Measurements from ENCODE around the gene PIK3AP1. TPM values are rescaled to one million over a fixed set of nuclear protein-coding genes. Genes with fewer than 3 reads are reported as not detected.
A peak's percentile ranks its signal among the peaks of the same experiment; 100 is the strongest.

PIK3AP1 gene
- total RNA-seq, 6 experiments from 2014 or later = 36.2 to 197 (median 141) TPM

GRCh38 chr10:96765406-96766240 is 45.3 kb upstream of the PIK3AP1 start:
- ATAC-seq (peak; percentile 87 to 97 (median 93)), DNase-seq (peak; percentile 71 to 74 (median 72))
- 34% methylated on average over 8 of the region's 9 CpGs for WGBS (ENCODE audit: insufficient coverage, low coverage, low lambda C conversion rate, missing lambda C conversion rate)
- Histone ChIP-seq H3K36me3 (no peaks in the 10 kb centered on the region), H3K4me3 (no peak overlapping the region), H3K27me3 (no peaks in the 10 kb centered on the region), H3K9me3 (no peaks in the 10 kb centered on the region), H3K27ac (no peak overlapping the region), H3K4me1 (no peaks in the 10 kb centered on the region)
- no peak for TF ChIP-seq POLR2A (IDR thresholded peaks at IDR 0.05)
- peak; percentile 79 to 89 (median 86) for TF ChIP-seq CTCF (IDR thresholded peaks at IDR 0.05)
- intact Hi-C loops (cut with DNase I) = no loop called here

DNA sequence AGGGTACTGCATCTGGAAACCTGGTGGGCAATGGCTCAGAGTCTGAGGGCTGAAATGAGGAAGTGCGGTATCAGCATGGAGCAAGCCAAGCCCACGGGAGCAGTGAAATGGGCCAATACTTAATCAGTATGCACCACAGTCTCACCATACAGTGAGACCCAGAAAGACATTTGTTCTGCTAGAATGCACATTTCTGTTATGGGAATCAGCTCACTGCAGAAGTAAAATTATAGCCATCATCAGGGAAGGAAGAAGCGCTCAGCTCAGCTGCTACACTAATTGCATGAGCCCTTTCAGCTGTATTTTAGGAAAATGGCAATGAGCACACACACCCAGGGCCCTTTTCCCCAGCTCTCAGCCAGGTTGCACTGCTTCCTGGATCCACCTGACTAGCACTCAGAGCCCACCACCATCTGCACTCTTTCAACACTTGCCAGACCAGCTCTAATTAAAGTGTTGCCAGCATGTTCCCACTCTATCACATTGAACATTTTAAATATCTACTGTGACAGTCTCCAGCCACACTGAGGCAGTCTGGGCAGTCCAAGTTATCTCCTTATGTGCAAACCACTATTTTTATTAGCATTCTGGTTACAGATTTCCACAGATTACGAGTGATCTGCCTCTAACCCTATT is 44.2 kb upstream of the PIK3AP1 start:
- Histone ChIP-seq H3K36me3 (no peaks in the 10 kb centered on the region), H3K4me1 (no peaks in the 10 kb centered on the region), H3K27me3 (no peaks in the 10 kb centered on the region), H3K27ac (no peak overlapping the region), H3K4me3 (no peak overlapping the region), H3K9me3 (no peaks in the 10 kb centered on the region)
- intact Hi-C loops (cut with DNase I) = no loop called here
- ATAC-seq (peak in 1 of 4 donors; percentile 33), DNase-seq (no peak)
- TF ChIP-seq CTCF (IDR thresholded peaks at IDR 0.05) (no peak), POLR2A (IDR thresholded peaks at IDR 0.05) (no peak)
- WGBS (ENCODE audit: insufficient coverage, low coverage, low lambda C conversion rate, missing lambda C conversion rate) = 65% methylated on average over 4 of the region's 4 CpGs

DNA sequence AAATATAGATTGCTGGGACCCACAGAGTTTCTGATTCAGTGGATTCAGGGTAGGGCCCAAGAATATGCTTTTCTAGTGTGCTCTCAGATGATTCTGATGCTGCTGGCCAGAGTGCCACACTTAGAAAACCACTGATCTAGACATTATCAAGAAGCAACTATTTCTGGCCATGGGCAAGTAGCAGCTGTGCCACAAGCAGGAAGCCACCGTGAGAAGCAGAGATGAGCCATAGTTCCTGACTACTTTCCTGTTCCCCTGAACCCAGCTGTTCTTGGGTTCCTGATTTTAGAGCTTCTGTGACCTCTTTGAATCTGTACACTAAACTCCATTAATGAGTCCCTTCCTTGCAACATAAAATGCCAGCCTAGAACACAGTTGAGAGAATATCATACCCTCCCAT is 38.1 kb upstream of the PIK3AP1 start:
- ATAC-seq (peak in 3 of 4 donors; percentile 49 to 61 (median 52)), DNase-seq (no peak)
- TF ChIP-seq POLR2A (IDR thresholded peaks at IDR 0.05) = no peak
- TF ChIP-seq CTCF (IDR thresholded peaks at IDR 0.05) = no peak
- H3K9me3 ChIP-seq = no peaks in the 10 kb centered on the region
- no peaks in the 10 kb centered on the region for H3K4me1 ChIP-seq
- H3K36me3 ChIP-seq = no peaks in the 10 kb centered on the region
- H3K27ac ChIP-seq = no peak overlapping the region
- intact Hi-C loops (cut with DNase I) = no loop called here
- H3K27me3 ChIP-seq = no peaks in the 10 kb centered on the region
- WGBS (ENCODE audit: insufficient coverage, low coverage, low lambda C conversion rate, missing lambda C conversion rate) = 33% methylated on average over 1 of the region's 1 CpG
- no peak overlapping the region for H3K4me3 ChIP-seq

DNA sequence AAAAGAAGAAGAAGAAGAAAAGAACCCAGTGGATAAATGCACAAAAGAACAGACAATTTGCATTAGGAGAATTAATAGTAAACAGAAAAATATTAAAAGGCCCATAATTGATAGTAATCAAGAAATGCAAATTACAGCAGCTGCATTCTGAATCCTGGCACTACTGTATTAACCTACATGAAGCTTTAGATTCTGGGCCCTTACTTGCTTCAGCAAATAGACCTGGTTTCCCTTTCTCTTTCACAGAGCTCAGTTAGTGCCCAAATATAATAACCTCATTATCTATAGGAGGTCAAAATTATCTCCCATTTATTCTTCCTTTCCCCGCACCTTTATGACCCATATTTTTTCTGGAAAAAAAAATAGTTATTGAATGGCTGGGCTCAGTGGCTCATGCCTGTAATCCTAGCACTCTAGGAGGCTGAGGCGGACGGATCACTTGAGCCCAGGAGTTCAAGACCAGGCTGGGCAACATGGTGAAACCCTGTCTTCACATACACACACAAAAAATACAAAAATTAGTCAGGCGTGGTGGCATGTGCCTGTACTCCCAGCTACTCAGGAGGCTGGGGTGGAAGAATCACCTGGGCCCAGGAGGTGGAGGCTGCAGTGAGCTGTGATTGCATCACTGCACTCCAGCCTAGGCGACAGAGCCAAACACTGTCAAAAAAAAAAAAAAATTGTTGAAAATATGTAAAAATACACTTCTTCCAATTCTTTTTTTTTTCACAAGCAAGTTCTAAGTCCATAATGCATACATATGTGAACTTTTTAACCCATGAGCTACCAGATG is 36.0 kb upstream of the PIK3AP1 start:
- 79% methylated on average over 5 of the region's 5 CpGs for whole genome bisulfite sequencing (ENCODE audit: insufficient coverage, low coverage, low lambda C conversion rate, missing lambda C conversion rate)
- ATAC-seq = no peak
- TF ChIP-seq CTCF (IDR thresholded peaks at IDR 0.05) (no peak), POLR2A (IDR thresholded peaks at IDR 0.05) (no peak)

More for the DNA sequence above, 36.0 kb upstream of the PIK3AP1 start:
- Histone ChIP-seq H3K4me1 (no peaks in the 10 kb centered on the region), H3K27ac (no peak overlapping the region), H3K36me3 (no peaks in the 10 kb centered on the region), H3K4me3 (no peak overlapping the region), H3K9me3 (no peaks in the 10 kb centered on the region), H3K27me3 (no peaks in the 10 kb centered on the region)
- intact Hi-C loops (cut with DNase I) = no loop called here
- DNase-seq = no peak

Data from right lobe of liver (tissue), 6 donors.